Measurements from ENCODE around the gene INPP5B.
"Not testable (repeated sequence)": the region's sequence is repeated elsewhere in the genome, so short reads cannot be mapped to it uniquely, and the experiment has no call there.

Gene INPP5B

DNA sequence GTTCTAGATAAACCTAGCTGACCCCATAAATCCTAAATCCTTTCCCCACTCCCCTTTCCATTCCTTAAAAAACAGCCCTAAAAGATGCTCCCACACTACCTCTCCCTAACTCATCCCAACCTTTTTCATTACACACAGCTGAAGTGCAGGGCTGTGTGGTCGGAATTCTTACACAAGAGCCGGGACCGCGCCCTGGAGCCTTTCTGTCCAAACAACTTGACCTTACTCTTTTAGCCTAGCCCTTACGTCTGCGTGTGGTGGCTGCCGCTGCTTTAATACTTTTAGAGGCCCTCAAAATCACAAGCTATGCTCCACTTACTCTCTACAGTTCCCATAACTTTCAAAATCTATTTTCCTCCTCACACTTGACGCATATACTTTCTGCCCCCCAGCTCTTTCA is 36.0 kb downstream of the INPP5B start:
- DNase-seq, result not testable (repeated sequence)

DNA sequence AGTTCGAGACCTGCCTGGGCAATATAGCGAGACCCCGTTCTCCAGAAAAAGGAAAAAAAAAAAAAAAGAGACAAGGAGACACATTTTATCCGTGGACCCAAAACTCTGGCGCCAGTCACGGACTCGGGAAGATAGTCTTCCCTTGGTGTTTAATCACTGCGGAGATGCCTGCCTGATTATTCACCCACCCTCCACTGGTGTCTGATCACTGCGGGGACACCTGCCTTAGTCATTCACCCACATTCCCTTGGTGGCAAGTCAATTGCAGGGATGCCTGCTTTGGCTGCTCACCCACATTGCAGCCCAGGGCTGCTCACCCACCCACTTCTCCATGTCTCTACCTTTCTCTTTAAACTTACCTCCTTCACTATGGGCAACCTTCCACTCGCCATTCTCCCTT is 38.3 kb downstream of the INPP5B start:
- DNase-seq, result not testable (repeated sequence)

- not testable (repeated sequence) for DNase-seq
These were observed 39.3 kb downstream of the INPP5B start for GRCh38 chr1:37907416-37908125.

DNA sequence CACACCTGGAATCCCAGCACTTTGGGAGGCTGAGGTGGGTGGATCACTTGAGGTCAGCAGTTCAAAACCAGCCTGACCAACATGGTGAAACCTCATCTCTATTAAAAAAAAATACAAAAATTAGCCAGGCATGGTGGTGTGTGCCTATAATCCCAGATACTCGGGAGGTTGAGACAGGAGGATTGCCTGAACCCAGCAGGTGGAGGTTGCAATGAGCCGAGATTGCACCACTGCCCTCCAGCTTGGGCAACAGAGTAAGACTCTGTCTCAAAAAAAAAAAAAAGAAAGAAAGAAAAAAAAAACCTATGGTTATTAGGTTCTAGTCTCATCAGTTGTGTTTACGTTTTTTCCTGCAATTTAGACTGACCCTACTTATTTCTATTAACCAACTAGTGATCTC is 40.3 kb downstream of the INPP5B start:
- DNase-seq, result not testable (repeated sequence)

GRCh38 chr1:37905727-37906126 is 41.1 kb downstream of the INPP5B start:
- no peak for DNase-seq

GRCh38 chr1:37903921-37904320 is 42.9 kb downstream of the INPP5B start:
- DNase-seq, result not testable (repeated sequence)

- DNase-seq, result no peak
These were observed 43.9 kb downstream of the INPP5B start for GRCh38 chr1:37902983-37903382.

DNA sequence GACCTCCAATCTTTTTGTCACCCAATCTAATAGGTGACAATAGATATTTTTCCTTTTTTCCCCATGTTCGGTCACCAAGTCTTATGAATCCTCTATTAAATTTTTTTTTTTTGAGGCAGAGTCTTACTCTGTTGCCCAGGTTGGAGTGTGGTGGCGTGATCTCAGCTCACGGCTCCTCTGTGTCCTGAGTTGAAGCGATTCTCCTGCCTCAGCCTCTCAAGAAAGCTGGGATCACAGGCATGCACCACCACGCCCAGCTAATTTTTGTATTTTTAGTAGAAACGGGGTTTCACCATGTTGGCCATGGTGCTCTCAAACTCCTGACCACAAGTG is 45.0 kb downstream of the INPP5B start:
- DNase-seq, result no peak

GRCh38 chr1:37901191-37901892 is 45.5 kb downstream of the INPP5B start:
- DNase-seq, result no peak

DNA sequence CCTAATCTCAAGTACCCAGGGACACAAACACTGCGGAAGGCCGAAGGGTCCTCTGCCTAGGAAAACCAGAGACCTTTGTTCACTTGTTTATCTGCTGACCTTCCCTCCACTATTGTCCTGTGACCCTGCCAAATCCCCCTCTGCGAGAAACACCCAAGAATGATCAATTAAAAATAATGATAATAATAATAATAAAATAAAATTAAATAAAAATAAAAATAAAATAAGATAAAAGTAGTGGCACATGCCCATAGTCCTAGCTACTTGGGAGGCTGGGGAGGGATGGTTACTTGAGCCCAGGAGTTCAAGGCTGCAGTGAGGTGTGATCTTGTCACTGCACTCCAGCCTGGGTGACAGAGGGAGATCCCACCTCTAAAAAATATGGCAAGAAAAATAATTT is 49.3 kb downstream of the INPP5B start:
- not testable (repeated sequence) for DNase-seq

GRCh38 chr1:37893673-37894072 is 53.2 kb downstream of the INPP5B start:
- no peak for DNase-seq

- no peak for DNase-seq
These were observed 54.5 kb downstream of the INPP5B start for GRCh38 chr1:37892151-37893047.

DNA sequence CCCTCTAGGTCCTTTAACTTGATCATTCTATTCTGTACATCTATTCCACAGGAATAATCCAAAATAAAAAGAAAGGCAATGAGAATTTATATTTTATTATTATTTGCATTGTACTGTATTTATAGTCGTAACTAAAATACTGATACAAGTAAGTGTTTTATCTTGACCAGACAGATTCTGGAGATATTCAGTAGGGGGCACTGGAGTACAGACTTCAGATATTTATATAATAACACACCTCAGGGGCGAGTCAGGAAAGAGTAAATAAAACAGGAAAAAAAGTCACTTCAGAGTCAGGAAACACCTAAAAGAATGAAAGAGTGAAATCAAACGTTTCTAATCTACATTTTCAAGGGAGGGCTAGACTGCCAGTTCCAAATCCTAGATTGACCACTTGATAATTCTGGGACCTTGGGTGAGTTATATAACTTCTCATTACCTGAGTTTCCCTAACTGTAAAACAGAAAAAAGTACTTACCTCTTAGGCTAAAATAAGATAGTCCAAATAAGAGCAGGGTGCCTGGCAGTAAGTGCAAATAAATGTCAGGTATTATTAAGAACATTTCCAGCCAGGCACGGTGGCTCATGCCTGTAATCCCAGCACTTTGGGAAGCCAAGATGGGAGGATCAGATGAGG is 56.4 kb downstream of the INPP5B start:
- DNase-seq, result peak; percentile 35

- DNase-seq, result no peak
These were observed 58.7 kb downstream of the INPP5B start for GRCh38 chr1:37888022-37888700.

DNA sequence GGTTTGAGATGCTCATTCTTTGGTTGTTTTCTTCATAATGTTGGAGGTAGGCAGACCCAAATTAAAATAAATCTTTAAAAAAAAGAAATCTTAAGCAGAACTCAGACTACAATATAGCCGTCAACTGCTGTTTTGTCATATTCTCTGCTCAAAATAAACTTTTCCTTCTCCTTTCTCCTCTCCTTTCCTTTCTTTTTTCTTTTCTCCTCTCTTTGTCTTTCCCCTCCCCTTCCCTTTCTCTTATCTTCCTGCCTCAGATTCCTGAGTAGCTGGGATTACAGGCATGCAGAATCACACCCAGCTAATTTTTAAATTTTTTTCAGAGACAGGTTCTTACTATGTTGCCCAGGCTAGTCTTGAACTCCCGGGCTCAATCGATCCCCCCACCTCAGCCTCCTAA is 62.7 kb downstream of the INPP5B start:
- DNase-seq, result no peak

- no peak for DNase-seq
These were observed 63.2 kb downstream of the INPP5B start for GRCh38 chr1:37883671-37884070.

DNA sequence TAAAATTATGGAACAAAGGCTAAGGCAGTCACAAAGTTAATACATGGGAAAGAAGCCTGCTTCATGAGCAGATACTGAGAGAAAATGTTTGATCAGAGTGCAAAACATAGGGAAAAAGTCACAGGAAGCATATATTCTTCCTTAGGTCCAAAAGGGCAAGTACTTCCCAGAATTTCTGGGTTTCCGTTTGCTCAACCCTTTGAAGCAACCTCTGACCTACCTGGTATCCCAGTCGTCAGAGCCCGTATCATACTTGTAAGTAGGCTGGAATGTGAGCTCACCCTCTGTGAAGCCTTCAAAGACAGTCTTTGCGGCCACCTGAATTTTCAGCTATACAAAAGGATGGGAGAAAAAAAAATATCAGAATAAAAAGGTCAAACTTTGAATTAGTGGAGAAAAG is 67.0 kb downstream of the INPP5B start:
- no peak for DNase-seq

GRCh38 chr1:37878071-37878470 is 68.8 kb downstream of the INPP5B start:
- DNase-seq, result no peak

DNA sequence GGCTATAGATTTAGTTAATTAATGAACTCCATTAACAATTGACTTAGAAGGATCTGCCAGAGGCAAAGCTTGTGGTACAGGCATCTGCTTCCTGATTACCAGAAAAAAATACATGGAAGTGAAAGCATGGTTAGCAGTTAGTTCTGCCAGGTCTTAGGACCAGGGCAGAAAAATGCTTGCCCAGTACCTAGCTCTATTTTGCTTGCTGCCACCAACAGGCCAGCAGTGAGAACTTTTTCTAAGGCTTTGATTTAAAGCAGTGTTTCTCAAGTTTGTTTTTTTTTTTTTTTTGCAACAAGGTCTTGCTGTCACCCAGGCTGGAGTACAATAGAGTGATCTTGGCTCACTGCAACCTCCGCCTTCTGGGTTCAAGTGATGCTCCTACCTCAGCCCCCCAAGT is 71.0 kb downstream of the INPP5B start:
- no peak for DNase-seq

- no peak for DNase-seq
These were observed 74.2 kb downstream of the INPP5B start for GRCh38 chr1:37872692-37873091.

DNA sequence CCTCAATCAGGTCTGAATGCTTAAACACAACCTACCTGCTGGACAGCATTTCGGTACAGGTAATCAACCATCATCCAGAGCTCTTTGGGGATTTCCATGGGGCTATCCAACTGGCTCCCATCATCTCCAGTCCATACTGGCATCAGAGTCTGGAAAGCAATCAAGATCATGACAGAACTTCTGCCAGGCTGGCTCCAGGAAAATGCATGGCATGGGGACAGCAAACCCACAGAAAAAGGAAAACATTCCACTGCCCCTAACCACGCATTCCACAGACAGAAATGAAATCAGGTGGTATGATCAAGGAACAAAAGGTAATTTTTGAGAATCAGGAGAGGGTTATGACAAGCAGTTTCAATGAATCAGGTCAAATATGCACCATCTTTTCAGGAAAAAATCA is 78.4 kb downstream of the INPP5B start:
- DNase-seq, result no peak

DNA sequence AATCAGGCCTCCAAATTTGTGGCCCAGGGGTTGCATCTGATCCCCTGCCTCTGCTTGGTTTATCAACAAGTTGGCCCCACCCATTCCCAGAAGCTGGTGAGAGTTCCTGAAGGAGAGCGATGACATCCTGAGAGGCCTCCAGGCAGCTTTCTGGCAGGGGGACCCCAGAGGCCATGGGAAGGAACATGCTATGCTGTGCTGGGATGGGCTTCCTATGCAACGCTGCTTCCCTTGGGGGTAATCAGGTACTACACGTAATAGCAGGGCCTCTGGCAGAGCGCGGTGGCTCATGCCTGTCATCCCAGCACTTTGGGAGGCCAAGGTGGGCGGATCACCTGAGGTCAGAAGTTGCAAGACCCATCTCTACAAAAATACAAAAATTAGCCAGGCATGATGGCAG is 79.1 kb downstream of the INPP5B start:
- no peak for DNase-seq

GRCh38 chr1:37866491-37866890 is 80.4 kb downstream of the INPP5B start:
- no peak for DNase-seq
